ENCODE results near the gene FLOT1. TPM values are rescaled to one million over a fixed set of nuclear protein-coding genes. Genes with fewer than 3 reads are reported as not detected.
A peak's percentile ranks its signal among the peaks of the same experiment; 100 is the strongest.

The FLOT1 gene
- total and polyA plus RNA-seq, 2 donors from 2014 or later = 227 to 317 TPM

DNA sequence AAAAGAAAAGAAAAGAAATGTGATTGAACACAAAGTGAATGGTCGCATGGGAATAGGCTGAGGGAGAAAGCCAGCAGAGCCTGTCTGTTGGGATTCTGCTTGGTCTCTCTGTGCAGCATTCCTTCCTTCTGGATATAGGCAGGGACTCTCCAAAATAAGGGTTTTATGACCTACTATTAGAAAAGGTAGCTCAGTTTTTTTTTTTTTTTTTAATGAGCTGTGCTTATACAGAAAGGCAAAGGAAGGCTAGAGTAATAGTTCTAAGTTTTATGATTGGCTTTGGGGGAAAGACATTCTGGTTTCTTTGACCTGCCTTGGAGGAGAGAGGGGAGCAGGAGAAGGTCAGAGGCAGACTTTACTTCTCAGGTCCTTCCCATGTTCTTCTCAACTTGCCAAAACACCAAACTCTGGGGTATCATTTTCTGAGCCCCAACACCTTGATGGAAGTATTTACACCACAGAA lies 20.7 kb upstream of the FLOT1 start:
- Histone ChIP-seq H3K27ac (ENCODE audit: low read depth in 2 of 2, low read length in 2 of 2) (peak overlapping the region; percentile 86 to 93), H3K9ac (ENCODE audit: low read length in 3 of 3) (no peak overlapping the region), H3K4me3 (ENCODE audit: low read length in 3 of 3) (peak overlapping the region in 1 of 3 donors; percentile 3), H3K4me1 (ENCODE audit: control insufficient read depth in 2 of 3, insufficient read depth in 2 of 3, low read depth in 1 of 3, low read length in 3 of 3) (peaks cover 0 to 37% (median 19%) of the 10 kb centered on the region in 3 donors), H3K36me3 (ENCODE audit: control insufficient read depth in 2 of 3, insufficient read depth in 3 of 3, low read length in 3 of 3) (no peaks in the 10 kb centered on the region), H3K9me3 (ENCODE audit: control insufficient read depth in 2 of 3, insufficient read depth in 1 of 3, low read length in 3 of 3) (no peaks in the 10 kb centered on the region), H3K27me3 (ENCODE audit: control insufficient read depth, insufficient read depth, low read length) (no peaks in the 10 kb centered on the region)
- TF ChIP-seq, protein P1, sequence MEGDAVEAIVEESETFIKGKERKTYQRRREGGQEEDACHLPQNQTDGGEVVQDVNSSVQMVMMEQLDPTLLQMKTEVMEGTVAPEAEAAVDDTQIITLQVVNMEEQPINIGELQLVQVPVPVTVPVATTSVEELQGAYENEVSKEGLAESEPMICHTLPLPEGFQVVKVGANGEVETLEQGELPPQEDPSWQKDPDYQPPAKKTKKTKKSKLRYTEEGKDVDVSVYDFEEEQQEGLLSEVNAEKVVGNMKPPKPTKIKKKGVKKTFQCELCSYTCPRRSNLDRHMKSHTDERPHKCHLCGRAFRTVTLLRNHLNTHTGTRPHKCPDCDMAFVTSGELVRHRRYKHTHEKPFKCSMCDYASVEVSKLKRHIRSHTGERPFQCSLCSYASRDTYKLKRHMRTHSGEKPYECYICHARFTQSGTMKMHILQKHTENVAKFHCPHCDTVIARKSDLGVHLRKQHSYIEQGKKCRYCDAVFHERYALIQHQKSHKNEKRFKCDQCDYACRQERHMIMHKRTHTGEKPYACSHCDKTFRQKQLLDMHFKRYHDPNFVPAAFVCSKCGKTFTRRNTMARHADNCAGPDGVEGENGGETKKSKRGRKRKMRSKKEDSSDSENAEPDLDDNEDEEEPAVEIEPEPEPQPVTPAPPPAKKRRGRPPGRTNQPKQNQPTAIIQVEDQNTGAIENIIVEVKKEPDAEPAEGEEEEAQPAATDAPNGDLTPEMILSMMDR (IDR thresholded peaks at IDR 0.05; ENCODE audit: borderline replicate concordance, extremely low read depth, insufficient read depth) = no peak
- FAIRE-seq (no peak), DNase-seq (no peak)
- intact Hi-C loops (cut with DNase I) = no loop called here

DNA sequence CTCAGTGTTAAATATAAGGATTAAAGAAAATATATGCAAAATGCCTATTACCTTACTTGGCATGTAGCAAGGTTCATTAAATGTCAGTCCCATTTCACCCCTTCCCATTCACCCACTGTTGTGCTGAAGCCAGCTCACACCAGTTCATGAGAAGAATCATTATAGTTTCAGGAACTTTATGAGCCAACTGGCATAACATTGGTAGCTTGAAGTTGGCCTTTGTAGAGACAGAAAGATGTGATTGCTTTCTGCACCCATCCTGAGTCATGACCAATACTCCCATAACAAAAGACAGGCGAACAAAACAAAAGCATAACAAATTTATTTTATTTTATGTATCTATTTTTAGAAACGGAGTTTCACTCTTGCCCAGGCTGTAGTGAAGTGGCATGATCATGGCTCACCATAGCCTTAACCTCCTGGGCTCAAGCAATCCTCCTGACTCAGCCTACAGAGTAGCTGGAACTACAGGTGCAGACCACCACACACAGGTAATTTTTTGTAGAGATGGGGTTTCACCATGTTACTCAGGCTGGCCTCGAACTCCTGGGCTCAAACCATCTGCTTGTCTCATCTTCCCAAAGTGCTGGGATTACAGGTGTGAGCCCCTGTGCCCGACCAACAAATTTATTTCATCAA lies 19.4 kb upstream of the FLOT1 start:
- intact Hi-C loops (cut with DNase I) = no loop called here
- H3K9ac ChIP-seq (ENCODE audit: low read length in 3 of 3) = no peak overlapping the region
- FAIRE-seq = no peak
- H3K27me3 ChIP-seq (ENCODE audit: control insufficient read depth, insufficient read depth, low read length) = no peaks in the 10 kb centered on the region
- H3K36me3 ChIP-seq (ENCODE audit: control insufficient read depth in 2 of 3, insufficient read depth in 3 of 3, low read length in 3 of 3) = no peaks in the 10 kb centered on the region
- H3K4me1 ChIP-seq (ENCODE audit: control insufficient read depth in 2 of 3, insufficient read depth in 2 of 3, low read depth in 1 of 3, low read length in 3 of 3) = peaks cover 0 to 33% (median 22%) of the 10 kb centered on the region in 3 donors
- TF ChIP-seq, protein P1 (IDR thresholded peaks at IDR 0.05; ENCODE audit: borderline replicate concordance, extremely low read depth, insufficient read depth) = no peak
- no peaks in the 10 kb centered on the region for H3K9me3 ChIP-seq (ENCODE audit: control insufficient read depth in 2 of 3, insufficient read depth in 1 of 3, low read length in 3 of 3)
- peak overlapping the region; percentile 53 to 79 for H3K27ac ChIP-seq (ENCODE audit: low read depth in 2 of 2, low read length in 2 of 2)
- H3K4me3 ChIP-seq (ENCODE audit: low read length in 3 of 3) = no peak overlapping the region
- no peak for DNase-seq

DNA sequence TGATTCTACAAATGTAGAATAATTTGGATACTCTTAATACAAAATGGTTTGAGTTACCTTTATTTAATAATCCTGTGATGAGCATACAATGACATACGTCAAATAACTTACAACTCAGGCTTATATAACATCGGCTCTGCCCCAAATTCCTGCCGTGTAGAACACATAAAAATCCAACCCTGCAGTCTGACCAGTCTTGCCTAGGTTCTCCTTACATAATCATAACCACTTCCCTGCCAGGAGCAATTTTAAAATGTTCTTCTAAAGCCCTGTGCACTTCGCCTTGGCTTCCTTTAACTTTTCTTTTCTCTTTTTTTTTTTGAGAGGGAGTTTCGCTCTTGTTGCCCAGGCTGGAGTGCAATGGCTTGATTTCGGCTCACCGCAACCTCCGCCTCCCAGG lies 18.1 kb upstream of the FLOT1 start:
- H3K4me1 ChIP-seq (ENCODE audit: control insufficient read depth in 2 of 3, insufficient read depth in 2 of 3, low read depth in 1 of 3, low read length in 3 of 3) = peaks cover 0 to 30% (median 19%) of the 10 kb centered on the region in 3 donors
- H3K36me3 ChIP-seq (ENCODE audit: control insufficient read depth in 2 of 3, insufficient read depth in 3 of 3, low read length in 3 of 3) = no peaks in the 10 kb centered on the region
- H3K27ac ChIP-seq (ENCODE audit: low read depth in 2 of 2, low read length in 2 of 2) = peak overlapping the region in 1 of 2 donors; percentile 73
- FAIRE-seq (no peak), DNase-seq (no peak)
- H3K4me3 ChIP-seq (ENCODE audit: low read length in 3 of 3) = no peak overlapping the region
- no peaks in the 10 kb centered on the region for H3K27me3 ChIP-seq (ENCODE audit: control insufficient read depth, insufficient read depth, low read length)
- intact Hi-C loops (cut with DNase I) = no loop called here
- no peak overlapping the region for H3K9ac ChIP-seq (ENCODE audit: low read length in 3 of 3)
- H3K9me3 ChIP-seq (ENCODE audit: control insufficient read depth in 2 of 3, insufficient read depth in 1 of 3, low read length in 3 of 3) = no peaks in the 10 kb centered on the region
- TF ChIP-seq, protein P1 (IDR thresholded peaks at IDR 0.05; ENCODE audit: borderline replicate concordance, extremely low read depth, insufficient read depth) = no peak

All from kidney (tissue), 14 donors.